B cell (primary cell): Measurements from ENCODE around the gene EIF1B. TPM values are rescaled to one million over a fixed set of nuclear protein-coding genes. Genes with fewer than 3 reads are reported as not detected.

Experiments
- ATAC-seq: fragments of 200-7000 bp; cut with Tn5 transposase; one replicate; pipeline ENCODE4 v1.10.0; 2021; ENCODE audit warnings: low read depth, mild to moderate bottlenecking, moderate number of reproducible peaks, moderate library complexity
- CTCF ChIA-PET: fragments of 350-600 bp; sonication (Branson Sonifier 250); formaldehyde crosslinking; loops from one replicate; lab custom pipeline; 2021; ENCODE audit warnings: antibody characterized with exemption, inconsistent platforms; lab: Charles Lee
- POLR2A ChIA-PET: fragments of 350-600 bp; sonication (Branson Sonifier 250); formaldehyde crosslinking; loops from one replicate; lab custom pipeline; 2021; ENCODE audit warnings: antibody characterized with exemption; lab: Charles Lee
- DNase-seq: peaks from one replicate; pipeline ENCODE4 v3.0.0; 2013
- H2AFZ ChIP-seq: 2 replicates; pipeline ENCODE4 v1.6.1; 2012; ENCODE audit warnings: mild to moderate bottlenecking, low read depth, low read length; ENCODE audit not compliant: insufficient read depth, poor library complexity, severe bottlenecking
- H3K27ac ChIP-seq, 2 donors: 1 replicate in 1 of 2; 2 replicates in 1 of 2; pipeline ENCODE4 v1.5.1; 2012 to 2013; ENCODE audit warnings: low read length in 2 of 2, mild to moderate bottlenecking in 2 of 2, moderate library complexity in 1 of 2
- H3K27me3 ChIP-seq, 4 experiments: fragments of 200-600 bp in 1 of 4; sonication (generic) in 1 of 4; replicated peaks in 1 of 4; 1 replicate in 2 of 4; 2 replicates in 2 of 4; pipeline versions ENCODE4 v1.6.1 to v1.7.0; 2013 to 2016; ENCODE audit warnings: low read length in 3 of 4, mild to moderate bottlenecking in 2 of 4, mixed read lengths in 1 of 4, moderate library complexity in 1 of 4; ENCODE audit not compliant: insufficient read depth in 4 of 4, control insufficient read depth in 3 of 4; ENCODE audit errors: control extremely low read depth in 1 of 4
- H3K36me3 ChIP-seq, 2 experiments: replicated peaks in 1 of 2; 1 replicate in 1 of 2; 2 replicates in 1 of 2; pipeline versions ENCODE4 v1.6.1 to v1.7.1; 2013; ENCODE audit warnings: low read length in 1 of 2; ENCODE audit not compliant: insufficient read depth in 2 of 2, control insufficient read depth in 1 of 2; ENCODE audit errors: control extremely low read depth in 1 of 2, extremely low read depth in 1 of 2
- H3K4me1 ChIP-seq, 2 donors: fragments of 200-600 bp in 1 of 2; sonication (generic) in 1 of 2; 1 replicate in 1 of 2; 2 replicates in 1 of 2; pipeline versions ENCODE4 v1.5.1 to v1.6.1; 2013 to 2017; ENCODE audit warnings: low read length in 2 of 2; ENCODE audit not compliant: control insufficient read depth in 2 of 2, insufficient read depth in 2 of 2
- H3K4me2 ChIP-seq: replicated peaks from 2 replicates; pipeline ENCODE3; 2012; ENCODE audit warnings: mild to moderate bottlenecking, low read depth, low read length; ENCODE audit not compliant: poor library complexity, severe bottlenecking
- H3K4me3 ChIP-seq, 5 experiments: fragments of 200-600 bp in 1 of 5; sonication (generic) in 1 of 5; 1 replicate in 3 of 5; 2 replicates in 2 of 5; pipeline versions ENCODE4 v1.5.1 to v1.7.0; 2011 to 2016; ENCODE audit warnings: low read length in 4 of 5, mild to moderate bottlenecking in 4 of 5, low read depth in 2 of 5, control low read depth in 1 of 5, moderate library complexity in 1 of 5; ENCODE audit not compliant: insufficient read depth in 1 of 5; ENCODE audit errors: control extremely low read depth in 1 of 5, extremely low read depth in 1 of 5
- H3K79me2 ChIP-seq: fragments of 200-600 bp; sonication (generic); one replicate; pipeline ENCODE4 v1.6.0; 2016; ENCODE audit warnings: low read length; ENCODE audit not compliant: control insufficient read depth, insufficient read depth
- H3K9ac ChIP-seq: fragments of 200-600 bp; sonication (generic); 2 replicates; pipeline ENCODE4 v1.6.1; 2017; ENCODE audit warnings: mild to moderate bottlenecking, low read length, moderate library complexity
- H3K9me3 ChIP-seq, 3 donors: one replicate each; pipeline versions ENCODE4 v1.6.1 to v1.7.1; 2013; ENCODE audit warnings: low read length in 2 of 3; ENCODE audit not compliant: control insufficient read depth in 2 of 3, insufficient read depth in 1 of 3; ENCODE audit errors: control extremely low read depth in 1 of 3
- H4K20me1 ChIP-seq: 2 replicates; pipeline ENCODE4 v1.6.0; 2012; ENCODE audit warnings: mild to moderate bottlenecking, low read length; ENCODE audit not compliant: insufficient read depth, control insufficient read depth, poor library complexity, severe bottlenecking
- H3K27ac Mint-ChIP-seq: one replicate; pipeline ENCODE4 v1.8.0; 2021; ENCODE audit warnings: mixed read lengths
- H3K27me3 Mint-ChIP-seq: one replicate; pipeline ENCODE4 v1.8.0; 2021; ENCODE audit warnings: mixed read lengths
- H3K4me1 Mint-ChIP-seq: one replicate; pipeline ENCODE4 v1.8.0; 2021; ENCODE audit warnings: mixed read lengths
- H3K4me3 Mint-ChIP-seq: one replicate; pipeline ENCODE4 v1.8.0; 2021; ENCODE audit warnings: mixed read lengths
- H3K9me3 Mint-ChIP-seq: one replicate; pipeline ENCODE4 v1.8.0; 2022; ENCODE audit warnings: mixed read lengths; ENCODE audit not compliant: insufficient read depth
- CTCF ChIP-seq: fragments of 200-600 bp; IDR thresholded peaks from one replicate; pipeline ENCODE4 v1.8.0; 2022; ENCODE audit warnings: antibody characterized with exemption, mild to moderate bottlenecking
- EZH2 ChIP-seq: IDR thresholded peaks from 2 replicates; pipeline ENCODE4 v1.6.1; 2012; ENCODE audit warnings: borderline replicate concordance, low read depth, mild to moderate bottlenecking, moderate library complexity, low read length; ENCODE audit not compliant: insufficient read depth, poor library complexity, severe bottlenecking
- WGBS: methylation state at CpG from one replicate; pipeline ENCODE4 v1.1.5; 2013; ENCODE audit warnings: missing lambda C conversion rate; ENCODE audit not compliant: insufficient coverage; 5-methylcytosine and 5-hydroxymethylcytosine counted together
- intact Hi-C: fragments of 100-400 bp; cut with micrococcal nuclease; formaldehyde crosslinking; loops from one replicate; pipeline ENCODE4 v1.10.0; 2022
- polyA plus RNA-seq: library from polyadenylated mRNA; depleted of rRNA; stranded (reverse); fragments of >200 nt; gene quantifications from 2 replicates; pipeline ENCODE4 v1.2.3, GENCODE V29; 2012
- total RNA-seq, 2 donors: library from RNA; stranded (reverse); fragments of 120-200 nt in 1 of 2; gene quantifications; 1 replicate in 1 of 2; 2 replicates in 1 of 2; pipeline versions ENCODE4 v1.2.3 to v1.2.4, GENCODE V29; 2013 to 2022

The EIF1B gene
- total and polyA plus RNA-seq, 2 donors (not counting 1 experiment from before 2014, with no cell fraction given): 76.7 to 78.1 TPM

GRCh38 chr3:40325465-40325864, 16.0 kb downstream of the EIF1B start:
- Histone ChIP-seq H4K20me1 (no peaks in the 10 kb centered on the region), H3K4me1 (peaks cover 0 to 5% of the 10 kb centered on the region in 2 donors), H3K79me2 (no peaks in the 10 kb centered on the region), H3K27ac (no peak overlapping the region), H3K36me3 (no peaks in the 10 kb centered on the region), H2AFZ (no peak overlapping the region), H3K9me3 (no peaks in the 10 kb centered on the region), H3K4me3 (no peak overlapping the region), H3K27me3 (no peaks in the 10 kb centered on the region), H3K4me2 (no peak overlapping the region), H3K9ac (no peak overlapping the region)
- Mint-ChIP-seq H3K9me3 (no peaks in the 10 kb centered on the region), H3K4me1 (peaks cover 3% of the 10 kb centered on the region), H3K4me3 (no peak overlapping the region), H3K27me3 (peaks cover 13% of the 10 kb centered on the region), H3K27ac (no peak overlapping the region)
- ATAC-seq: no peak
- no peak for DNase-seq
- POLR2A ChIA-PET: no interaction called here
- no peak for TF ChIP-seq EZH2
- CTCF ChIA-PET: interaction anchor here (1.5 to 3.5 kb wide), 3 partner anchors 17 to 252 kb away, joined by 4 to 13 read pairs (median 5); partner anchors contain the start of gene EIF1B
- intact Hi-C loops: loop anchor here (5.0 kb wide), 1 partner anchor 877 kb away; no protein-coding TSS in a partner anchor

- WGBS: 82% methylated on average over 2 of the region's 5 CpGs
- CTCF ChIA-PET: interaction anchor here (1.0 to 4.5 kb wide), 10 partner anchors 11 to 1557 kb away, joined by 3 to 27 read pairs (median 6); partner anchors contain the start of gene EIF1B
These were observed 18.9 kb downstream of the EIF1B start for GRCh38 chr3:40328374-40328773.

More at GRCh38 chr3:40328374-40328773, 18.9 kb downstream of the EIF1B start:
- intact Hi-C loops: loop anchor here (5.0 kb wide), 1 partner anchor 874 kb away; no protein-coding TSS in a partner anchor
- Histone ChIP-seq H3K4me2 (no peak overlapping the region), H3K9me3 (no peaks in the 10 kb centered on the region), H4K20me1 (no peaks in the 10 kb centered on the region), H3K9ac (no peak overlapping the region), H3K4me3 (no peak overlapping the region), H3K4me1 (peaks cover 0 to 5% of the 10 kb centered on the region in 2 donors), H3K27me3 (no peaks in the 10 kb centered on the region), H3K36me3 (no peaks in the 10 kb centered on the region), H3K27ac (no peak overlapping the region), H3K79me2 (no peaks in the 10 kb centered on the region), H2AFZ (no peak overlapping the region)
- peaks cover 12% of the 10 kb centered on the region for H3K27me3 Mint-ChIP-seq
- H3K4me1 Mint-ChIP-seq: peaks cover 3% of the 10 kb centered on the region
- no peak overlapping the region for H3K4me3 Mint-ChIP-seq
- ATAC-seq: no peak
- no peaks in the 10 kb centered on the region for H3K9me3 Mint-ChIP-seq
- POLR2A ChIA-PET: no interaction called here
- H3K27ac Mint-ChIP-seq: no peak overlapping the region
- no peak for TF ChIP-seq CTCF
- TF ChIP-seq EZH2: no peak
- no peak for DNase-seq
